NCI-H524 treated with DMSO at 0.1 percent for 48 hours (cell line): ENCODE data around the gene HOXA4.

Experiments
- DNase-seq: peaks from one replicate; lab custom pipeline; 2025; lab: John Stamatoyannopoulos, UW

The HOXA4 gene

DNA sequence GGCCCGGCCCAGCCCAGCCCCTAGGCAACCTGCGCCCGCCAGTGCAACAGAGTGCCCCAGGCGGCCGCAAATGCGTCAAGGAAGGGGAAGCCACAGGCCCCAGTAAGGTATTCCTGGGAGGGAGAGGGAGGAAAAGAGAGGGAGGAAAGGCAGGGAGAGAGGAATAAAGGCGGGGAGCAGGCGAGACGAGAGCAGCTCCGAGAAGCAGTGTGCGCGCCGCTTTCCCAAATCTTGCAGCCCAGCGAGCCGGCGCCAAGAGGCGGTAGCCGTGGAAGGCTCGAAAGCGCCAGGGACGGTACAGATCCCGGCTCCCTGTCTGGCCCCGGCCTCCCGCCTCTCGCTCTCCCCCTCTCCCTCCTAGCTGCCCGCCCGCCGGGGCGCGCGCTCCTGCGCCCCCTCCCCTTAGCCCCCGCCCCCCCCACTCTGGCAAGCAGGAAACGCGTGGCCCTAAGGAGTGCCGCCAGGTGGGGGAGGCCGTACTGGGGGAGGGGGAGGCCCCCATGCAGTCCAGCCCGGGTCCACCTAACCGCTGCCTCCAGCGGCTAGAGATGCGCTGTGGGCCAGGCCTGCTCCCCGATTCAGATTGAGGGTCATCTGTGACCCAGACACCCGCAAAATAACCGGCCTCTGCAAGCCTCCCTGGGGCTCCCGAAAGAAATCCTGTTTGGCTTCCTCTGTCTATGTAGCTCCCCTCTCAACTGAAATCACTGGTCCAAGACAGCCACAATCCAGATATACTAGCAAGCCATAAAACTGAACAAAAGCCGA, 39.3 kb upstream of the HOXA4 start:
- DNase-seq: no peak

DNA sequence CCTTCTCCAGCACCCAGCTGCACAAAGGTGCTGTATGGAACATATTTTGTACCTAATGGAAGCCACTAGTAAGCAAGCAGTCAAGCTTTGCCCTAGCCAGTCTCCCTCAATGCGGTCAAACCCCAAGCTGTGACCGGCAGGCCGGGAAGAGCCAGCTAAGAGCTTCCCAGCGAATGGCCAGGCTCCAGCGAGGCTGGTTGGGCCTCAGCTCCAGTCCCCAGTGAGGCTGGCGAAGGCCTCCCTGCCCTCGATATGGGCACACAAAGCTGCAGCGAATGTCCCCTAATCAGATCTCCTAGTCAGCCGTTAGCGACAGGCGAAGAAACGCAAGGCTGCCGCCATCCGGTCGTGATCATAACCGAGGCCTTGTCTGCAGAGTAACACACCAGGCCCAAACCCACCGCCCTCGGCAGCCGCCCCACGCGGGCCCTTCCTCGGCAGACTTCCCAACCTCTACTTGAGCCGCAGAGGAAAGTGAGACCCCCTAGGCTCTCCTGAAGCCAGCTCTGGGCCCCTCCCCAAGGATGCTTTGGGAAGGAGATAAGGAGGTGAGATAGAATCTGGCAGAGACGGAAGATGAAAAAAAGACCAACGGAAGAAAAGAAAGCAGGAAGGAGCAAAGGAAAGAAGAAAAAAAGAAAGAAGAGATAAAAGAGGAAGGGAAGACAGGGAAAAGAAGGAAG, 37.8 kb upstream of the HOXA4 start:
- DNase-seq: peak; percentile 27

DNA sequence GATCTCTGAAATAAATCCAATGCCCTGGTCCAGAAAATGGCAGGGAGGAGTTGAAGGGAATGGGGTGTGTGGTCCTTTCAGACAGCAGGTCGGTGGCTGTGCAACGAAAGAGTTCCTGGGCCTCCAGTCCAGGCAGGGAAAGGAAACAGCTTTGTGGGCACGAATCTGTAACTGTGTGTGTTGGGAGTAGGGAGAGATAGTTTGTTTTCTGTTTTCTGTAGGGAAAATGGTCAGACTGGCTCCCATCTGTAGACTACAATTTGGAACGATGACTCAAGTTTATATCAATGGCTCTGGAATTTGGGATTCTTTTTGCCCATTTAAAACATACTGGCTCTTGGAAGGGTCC, 37.3 kb upstream of the HOXA4 start:
- DNase-seq: no peak

DNA sequence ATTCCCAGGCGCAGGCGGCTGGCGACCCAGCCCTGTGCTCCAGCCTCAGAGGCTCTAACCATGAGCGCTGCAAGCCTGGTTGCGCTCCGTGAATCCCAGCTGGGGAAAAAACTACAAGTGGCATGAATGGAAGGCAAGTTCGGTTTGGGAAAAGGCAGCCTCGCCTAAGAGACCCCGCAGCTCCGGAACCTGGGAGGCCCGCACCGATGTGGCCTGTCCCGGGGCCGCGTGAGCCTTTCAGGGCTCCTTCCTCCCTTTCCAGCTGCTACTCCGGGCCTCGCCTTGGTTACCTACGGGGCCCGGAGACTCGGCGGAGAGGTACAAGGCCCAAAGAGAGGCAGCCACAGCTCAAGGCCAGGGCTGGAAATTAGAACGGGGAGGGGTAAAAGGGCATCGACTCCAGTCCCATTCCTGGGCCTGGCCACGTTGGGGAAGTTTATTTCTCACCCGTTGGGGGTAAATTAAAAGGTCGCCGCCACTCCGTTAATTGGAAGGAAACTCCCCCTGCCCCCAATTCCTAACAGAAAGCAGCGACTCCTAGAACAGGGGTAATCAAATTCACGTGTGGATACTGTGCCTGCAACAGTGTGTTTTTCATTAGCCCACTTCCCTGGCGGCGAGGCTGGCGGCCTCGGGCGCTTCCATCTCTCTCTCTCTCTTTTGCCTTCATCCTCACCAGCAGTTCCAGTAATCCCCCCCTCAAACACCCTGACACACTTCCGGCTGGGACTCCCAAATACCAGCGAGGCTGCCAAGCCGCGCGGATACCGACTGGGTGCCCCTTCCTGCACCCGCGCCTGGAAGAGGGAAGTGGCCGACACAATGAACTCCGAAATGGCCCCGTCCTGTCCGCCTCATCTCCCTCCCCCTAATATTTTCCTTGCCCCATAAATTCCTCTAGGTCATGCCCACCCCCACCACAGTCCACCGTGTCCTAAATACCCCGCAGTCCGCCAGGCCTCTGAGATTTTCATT, 36.3 kb upstream of the HOXA4 start:
- no peak for DNase-seq

DNA sequence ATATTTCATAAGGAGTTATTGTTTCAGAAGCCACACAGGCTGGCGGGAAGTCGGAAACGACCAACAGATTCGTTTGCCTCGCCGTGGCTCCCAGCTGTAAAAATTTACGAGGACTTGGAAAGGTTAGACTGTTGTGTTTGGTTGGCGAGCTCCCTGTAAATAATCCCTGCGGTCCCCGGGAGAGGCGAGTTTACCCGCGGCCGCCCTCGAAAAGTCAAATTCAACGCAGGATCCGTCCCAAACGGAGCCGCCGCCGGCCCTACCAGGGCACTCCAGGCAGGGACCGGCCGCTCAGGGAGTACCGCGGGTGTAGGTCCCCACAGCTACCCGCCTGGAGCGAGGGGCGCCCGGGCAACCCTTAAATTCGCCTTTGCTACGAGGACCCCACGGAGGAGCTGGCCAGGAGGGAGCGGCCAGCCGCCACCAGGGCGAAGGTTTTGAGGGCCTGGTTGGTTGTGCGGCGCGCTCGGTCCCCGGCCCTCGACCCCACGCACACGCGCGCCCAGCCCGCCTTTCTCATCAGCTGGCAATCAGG, 35.5 kb upstream of the HOXA4 start:
- no peak for DNase-seq

DNA sequence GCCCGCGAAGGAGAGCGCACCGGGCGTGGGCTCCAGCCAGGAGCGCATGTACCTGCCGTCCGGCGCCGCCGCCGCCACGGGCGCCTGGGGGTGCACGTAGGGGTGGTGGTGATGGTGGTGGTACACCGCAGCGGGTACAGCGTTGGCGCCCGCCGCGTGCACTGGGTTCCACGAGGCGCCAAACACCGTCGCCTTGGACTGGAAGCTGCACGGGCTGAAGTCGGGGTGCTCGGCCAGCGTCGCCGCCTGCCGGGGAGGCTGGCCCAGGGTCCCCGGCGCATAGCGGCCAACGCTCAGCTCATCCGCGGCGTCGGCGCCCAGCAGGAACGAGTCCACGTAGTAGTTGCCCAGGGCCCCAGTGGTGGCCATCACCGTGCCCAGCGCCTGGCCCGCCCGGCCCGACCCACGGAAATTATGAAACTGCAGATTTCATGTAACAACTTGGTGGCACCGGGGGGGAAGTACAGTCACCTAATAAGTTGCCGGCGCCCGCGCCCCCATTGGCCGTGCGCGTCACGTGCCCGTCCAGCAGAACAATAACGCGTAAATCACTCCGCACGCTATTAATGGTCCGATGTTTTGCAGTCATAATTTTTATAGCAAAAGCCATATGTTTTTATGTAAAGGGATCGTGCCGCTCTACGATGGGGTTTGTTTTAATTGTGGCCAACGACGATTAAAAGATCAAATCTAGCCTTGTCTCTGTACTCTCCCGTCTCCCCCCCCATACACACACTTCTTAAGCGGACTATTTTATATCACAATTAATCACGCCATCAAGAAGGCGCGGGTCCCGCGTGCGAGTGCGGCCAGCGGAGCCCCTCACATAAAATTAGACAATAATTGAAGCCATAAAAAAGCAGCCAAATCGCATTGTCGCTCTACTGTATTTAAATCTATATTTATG, 34.8 kb upstream of the HOXA4 start, which contains the start of gene HOXA9:
TSS of gene HOXA9 (minus strand) at position 449 of the 907 bp plus-strand sequence. CDS start at position 369, 80 bp downstream.
- no peak for DNase-seq

DNA sequence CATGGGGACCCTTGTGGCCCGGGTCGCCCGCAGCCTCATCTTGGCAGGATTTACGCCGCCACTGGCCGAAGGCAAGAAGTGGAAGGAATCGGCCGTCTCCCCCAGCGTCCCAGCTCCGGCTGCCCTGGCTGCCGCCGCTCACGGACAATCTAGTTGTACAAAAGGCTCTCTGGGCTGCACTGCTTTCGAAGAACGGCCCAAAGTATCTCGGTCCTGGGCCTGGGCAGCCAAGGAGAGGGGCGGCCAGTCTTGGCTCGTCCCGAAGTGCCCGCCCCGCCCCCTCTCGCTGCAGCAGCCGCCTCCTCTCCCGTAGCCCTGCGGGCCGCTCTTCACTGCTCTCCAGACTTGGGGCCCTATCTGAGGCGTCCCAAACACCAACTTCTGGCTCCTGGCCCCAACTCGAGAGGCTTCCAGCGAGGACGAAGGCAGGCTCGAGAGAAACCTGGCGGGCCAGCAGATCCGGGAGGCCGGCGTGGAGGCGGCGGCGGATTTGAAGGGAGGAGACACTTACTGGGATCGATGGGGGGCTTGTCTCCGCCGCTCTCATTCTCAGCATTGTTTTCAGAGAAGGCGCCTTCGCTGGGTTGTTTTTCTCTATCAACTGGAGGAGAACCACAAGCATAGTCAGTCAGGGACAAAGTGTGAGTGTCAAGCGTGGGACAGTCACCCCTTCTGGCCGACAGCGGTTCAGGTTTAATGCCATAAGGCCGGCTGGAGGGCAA, 34.0 kb upstream of the HOXA4 start:
- no peak for DNase-seq

DNA sequence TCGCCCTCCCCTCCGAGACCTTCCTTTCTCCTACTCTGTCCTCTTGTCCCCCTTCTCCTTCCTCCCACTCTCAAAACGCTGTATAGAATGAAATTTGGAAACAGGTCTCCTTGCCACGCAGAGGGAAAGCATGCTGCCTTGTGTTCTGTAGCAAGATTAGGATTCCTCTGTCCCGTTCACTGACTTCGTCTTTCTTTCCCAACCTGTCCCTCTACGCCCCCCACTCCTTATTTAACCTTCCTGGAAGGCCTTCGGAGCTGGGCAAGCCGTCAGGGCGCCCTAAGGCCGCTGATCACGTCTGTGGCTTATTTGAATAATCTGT, 33.4 kb upstream of the HOXA4 start:
- no peak for DNase-seq

DNA sequence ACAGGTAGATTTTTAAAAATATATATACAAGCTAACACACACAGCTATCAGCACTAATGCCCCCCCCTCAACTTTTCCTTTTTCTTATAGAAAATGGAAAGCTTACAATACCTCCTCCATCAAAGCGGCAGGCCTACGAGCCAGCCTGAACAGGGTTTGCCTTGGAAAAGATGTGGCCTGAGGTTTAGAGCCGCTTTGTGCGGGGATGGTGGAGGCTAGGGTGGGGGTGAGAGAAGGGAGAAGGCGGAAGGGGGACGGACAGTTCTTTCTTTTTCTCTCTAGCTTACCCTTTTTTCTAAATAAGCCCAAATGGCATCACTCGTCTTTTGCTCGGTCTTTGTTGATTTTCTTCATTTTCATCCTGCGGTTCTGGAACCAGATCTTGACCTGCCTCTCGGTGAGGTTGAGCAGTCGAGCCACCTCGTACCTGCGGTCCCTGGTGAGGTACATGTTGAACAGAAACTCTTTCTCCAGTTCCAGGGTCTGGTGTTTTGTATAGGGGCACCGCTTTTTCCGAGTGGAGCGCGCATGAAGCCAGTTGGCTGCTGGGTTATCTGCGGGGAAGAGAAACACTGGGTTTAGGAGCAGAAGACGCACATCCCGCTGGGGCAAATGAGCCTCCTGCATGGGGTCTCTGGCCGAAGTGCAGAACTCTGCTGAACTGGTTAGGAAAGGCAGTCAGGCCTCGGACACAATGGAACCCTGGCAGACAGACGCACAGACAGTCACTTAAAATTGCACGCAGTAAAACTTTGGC, 32.9 kb upstream of the HOXA4 start:
- no peak for DNase-seq

DNA sequence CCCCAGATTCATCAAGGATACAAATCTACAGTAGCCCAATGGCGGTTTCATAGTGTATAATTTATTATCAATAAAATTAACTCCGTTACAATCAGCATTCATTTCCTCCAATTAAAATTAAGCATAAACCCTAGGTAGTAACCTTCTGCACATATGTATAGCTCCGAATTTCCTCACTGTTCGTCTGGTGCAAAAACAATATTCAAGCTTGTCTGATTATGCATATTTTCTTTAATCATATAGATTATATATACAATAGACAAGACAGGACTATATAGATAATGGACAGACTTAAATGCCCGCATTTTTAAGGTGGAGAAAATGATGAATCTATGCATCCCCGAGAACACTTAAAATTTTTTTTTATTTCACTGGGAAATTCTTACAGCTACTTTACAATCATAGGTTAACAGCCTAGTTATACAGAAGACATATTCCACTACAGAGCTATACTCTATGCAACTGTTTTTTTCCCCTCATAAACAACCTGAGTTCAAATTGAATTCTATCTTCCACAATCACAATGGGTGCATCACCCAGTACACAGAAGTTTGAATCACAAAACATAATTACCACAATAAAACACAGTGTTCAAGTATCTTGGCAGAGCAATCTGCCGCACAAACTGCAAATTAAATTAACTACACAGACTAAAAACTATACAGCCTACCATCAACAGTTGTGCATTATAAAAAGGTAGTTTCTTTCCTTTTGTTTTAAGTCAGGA, 32.2 kb upstream of the HOXA4 start:
- no peak for DNase-seq

DNA sequence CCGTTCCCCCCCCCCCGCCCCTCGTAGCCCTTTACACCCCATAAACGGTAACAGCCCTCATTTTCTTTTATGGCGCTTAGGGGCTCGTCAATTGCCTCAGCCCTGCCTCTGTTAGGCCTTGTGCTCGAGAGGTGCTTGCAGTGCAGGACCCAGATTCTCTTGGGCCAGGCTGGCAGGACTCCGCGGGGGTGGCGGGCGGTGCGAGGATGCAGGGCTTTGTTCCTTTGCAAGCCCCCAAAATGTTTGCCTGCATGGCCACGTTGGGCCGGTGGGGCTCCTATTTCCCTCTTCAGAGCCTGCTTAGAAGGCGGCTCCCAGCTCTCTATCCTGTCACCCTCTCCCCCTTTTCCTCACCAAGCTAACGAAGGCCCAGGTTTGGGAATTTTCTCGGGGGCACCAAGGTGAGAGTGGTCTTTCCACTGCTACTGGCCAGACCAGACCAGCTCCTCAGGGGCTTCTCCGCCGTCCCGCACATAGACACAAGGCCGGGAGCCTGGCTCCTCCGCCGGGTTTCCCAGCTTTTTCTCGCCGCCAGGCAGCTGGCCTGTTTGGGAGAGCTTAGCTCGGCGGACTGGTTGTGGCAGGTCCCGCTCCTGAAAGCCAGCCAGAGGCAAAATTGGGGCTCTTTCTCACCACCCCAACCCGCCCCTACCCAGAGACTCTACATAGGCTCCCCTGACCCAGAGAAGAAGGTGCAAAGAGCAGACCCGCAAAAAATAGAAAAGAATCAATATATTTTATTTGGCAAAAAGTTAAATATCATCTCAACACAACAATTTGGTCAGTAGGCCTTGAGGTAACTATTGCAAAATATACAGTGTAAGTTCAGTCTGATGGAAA, 31.4 kb upstream of the HOXA4 start:
- DNase-seq: no peak

DNA sequence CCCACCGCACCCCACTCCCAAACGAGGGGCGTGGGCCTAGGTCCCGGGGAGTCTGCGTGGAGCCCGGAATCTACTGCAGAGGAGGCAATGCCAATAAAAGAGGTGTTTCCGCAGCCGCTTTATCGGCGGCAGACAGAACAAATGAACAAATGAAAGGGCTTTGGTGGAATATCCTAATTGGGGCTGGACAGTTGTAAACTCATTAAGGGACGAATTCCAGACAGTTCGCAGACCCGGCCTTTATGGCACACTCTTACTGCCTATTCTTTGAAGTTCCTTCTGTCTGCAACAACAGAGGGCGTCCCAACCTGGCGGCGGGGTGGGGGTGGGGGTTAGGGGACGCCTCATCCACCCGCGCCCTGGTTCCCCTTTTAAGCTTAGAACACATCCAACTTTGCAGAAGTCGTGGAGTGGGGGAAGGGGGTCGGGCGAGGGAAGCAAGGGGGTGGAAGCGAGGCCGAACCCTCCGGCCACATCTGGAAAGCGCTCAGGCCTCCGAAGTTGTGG, 30.7 kb upstream of the HOXA4 start:
- DNase-seq: no peak

DNA sequence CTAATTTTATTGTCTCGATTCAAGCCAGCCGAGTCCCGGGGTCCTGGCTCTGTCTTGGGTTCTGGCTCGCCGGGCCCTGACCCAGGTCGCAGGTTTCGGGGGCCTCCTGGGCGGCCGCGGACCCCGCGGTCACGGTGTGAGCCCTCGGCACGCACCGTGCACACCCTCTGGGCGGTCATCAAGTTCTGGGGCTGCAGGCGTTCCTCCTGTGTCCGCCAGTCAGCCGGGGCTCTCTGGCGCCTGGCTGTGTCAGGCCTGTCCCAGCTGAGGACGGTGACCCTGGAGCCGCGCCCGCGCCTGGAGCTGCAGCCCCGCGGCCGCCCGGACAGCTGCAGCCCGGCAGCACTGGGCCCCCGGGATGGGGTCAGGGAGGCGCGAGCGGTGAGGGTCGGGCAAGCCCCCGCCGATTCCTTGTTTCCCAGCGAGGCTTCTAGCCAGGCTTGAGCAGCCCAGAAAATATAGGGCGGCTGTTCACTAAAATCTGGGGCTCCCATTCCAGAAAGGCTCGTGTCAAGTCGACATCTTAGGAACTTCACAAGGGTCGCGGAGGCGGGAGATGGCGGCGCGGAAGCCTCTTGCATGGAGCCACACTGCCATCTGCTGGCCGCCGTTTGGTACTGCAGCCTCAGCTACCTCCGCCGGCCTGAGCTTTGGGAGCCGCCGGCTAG, 30.1 kb upstream of the HOXA4 start:
- DNase-seq: no peak

DNA sequence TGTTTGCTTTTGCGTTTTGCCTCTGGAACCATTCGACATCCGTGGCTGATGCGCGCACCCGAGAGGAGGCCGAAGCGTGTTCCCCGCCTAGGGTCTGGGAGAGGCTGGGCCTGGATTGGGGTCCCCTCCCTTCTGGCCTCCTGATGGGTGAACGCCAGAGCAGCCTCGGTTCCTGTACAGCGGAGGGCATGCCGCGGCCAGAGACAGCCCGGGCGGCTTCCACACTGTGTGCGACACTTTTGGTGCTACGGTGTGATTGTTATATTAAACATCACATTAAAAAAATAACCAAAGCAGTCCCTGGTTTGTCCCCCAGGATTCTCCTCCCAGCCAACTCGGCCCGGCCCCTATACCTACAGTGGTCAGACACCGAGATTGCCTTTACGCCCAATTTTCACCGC, 29.6 kb upstream of the HOXA4 start:
- DNase-seq: no peak

DNA sequence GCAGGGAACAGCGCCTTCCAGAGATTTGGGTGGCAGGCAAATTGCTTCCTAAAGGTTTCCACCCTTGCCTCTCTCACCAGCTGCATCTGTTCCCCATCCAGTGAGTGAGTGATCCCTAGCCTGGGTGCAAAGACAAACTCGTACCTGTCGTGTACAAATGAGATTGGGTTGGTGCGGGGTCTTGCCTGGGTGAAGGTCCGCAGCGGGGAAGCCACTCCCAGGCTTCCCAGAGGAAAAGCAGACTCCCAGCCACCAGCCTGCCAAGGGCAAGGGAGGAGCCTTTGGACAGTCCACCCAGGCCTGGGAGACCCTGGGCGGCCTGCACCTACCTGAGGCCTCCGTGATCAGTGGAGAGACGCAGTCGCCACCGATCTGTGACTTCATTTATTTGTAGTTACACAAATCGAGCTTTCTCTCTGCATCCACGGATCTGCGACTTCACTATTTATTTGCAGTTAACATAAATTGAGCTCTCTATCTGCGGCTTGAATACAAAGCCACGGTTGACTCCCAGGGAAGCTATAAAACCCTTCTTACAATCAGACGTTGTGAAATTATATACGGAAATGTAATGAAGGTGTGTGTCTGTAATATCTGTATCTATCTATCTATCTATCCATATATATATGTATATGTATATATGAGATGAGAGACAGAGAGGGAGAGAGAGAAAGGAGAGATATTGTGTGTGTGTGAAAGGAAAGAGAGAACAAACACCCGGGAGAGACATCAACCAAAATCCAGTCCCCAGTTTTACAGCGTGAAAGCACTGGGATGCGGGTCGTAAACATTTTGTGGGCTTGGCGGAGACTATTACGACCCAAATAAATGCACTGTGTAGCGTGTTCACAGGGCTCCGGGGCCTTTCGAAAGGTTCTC, 28.9 kb upstream of the HOXA4 start:
- no peak for DNase-seq

DNA sequence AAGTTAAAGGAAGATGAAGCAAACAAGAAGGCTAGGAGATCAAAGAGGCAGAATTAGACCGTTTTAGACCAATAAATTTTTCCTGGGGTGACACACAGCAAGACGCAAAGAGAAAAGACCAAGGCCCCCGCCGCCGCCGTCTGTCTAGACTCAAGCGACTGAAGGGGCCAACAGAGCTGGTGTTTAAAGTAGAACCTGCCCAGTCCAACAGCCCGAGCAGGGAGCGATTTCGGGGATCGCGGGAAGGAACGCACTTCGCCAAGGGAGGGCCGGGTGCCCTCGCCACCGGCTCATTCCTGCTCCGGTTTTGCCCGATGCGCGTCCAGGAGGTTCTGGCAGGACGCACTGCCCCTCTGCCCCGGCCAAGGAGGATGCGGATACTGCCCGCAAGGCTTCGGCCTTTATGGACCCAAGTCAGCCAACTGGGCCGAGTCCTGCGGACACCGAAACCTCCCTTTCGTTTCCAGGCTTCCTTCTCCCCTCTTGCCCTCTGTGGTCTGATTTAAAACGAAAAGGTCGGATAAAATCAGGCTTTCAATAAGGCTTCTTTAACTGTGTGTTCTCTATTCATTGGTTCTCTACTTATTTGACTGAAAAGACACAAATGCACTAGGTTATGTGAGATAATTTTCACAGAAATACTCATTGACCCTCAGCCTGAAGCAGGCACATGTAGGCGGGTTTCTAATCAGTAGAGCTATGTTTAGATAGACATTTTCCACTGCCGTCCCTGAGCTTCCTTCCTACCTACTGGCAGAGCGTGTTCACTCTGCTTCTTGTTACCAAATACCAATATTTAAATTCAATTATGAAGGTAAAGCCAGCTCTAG, 28.1 kb upstream of the HOXA4 start:
- no peak for DNase-seq
